Cardiac muscle cell (in vitro differentiated cells and primary cell): Measurements from ENCODE around the gene TMEM144. TPM values are rescaled to one million over a fixed set of nuclear protein-coding genes. Genes with fewer than 3 reads are reported as not detected.

Experiments used
- DNase-seq, 2 donors: peaks; one replicate each; pipeline versions ENCODE4 v3.0.0 to v3.0.0-alpha.2; 2010 to 2017; ENCODE audit warnings: low read depth in 1 of 2, low spot score in 1 of 2
- H3K27ac ChIP-seq: fragments of 200-600 bp; sonication (generic); 2 replicates; pipeline ENCODE4 v1.5.1; 2016
- H3K27me3 ChIP-seq: fragments of 200-600 bp; sonication (generic); 2 replicates; pipeline ENCODE4 v1.6.0; 2016; ENCODE audit warnings: control low read depth
- H3K36me3 ChIP-seq: fragments of 200-600 bp; sonication (generic); 2 replicates; pipeline ENCODE4 v1.5.1; 2016; ENCODE audit warnings: control low read depth
- H3K4me1 ChIP-seq: fragments of 200-600 bp; sonication (generic); 2 replicates; pipeline ENCODE4 v1.8.1; 2017; ENCODE audit warnings: low read depth, mild to moderate bottlenecking, mixed run types
- H3K4me3 ChIP-seq: fragments of 200-600 bp; sonication (generic); 2 replicates; pipeline ENCODE4 v1.5.1; 2016; ENCODE audit warnings: mild to moderate bottlenecking
- H3K9me3 ChIP-seq: fragments of 200-600 bp; sonication (generic); 2 replicates; pipeline ENCODE4 v1.5.1; 2017; ENCODE audit warnings: low read depth, mild to moderate bottlenecking, control low read depth
- CTCF ChIP-seq: IDR thresholded peaks from 2 replicates; pipeline ENCODE4 v1.5.1; 2012; ENCODE audit warnings: low read depth, mild to moderate bottlenecking, low read length
- polyA plus RNA-seq: library from polyadenylated mRNA; unstranded; fragments of >200 nt; fragmentation: Nextera tagmentation; extraction: Ambion mirVana; gene quantifications from 2 replicates; pipeline ENCODE4 v1.2.1, GENCODE V29; 2016
- total RNA-seq: library from RNA; depleted of rRNA; stranded (reverse); fragments of >200 nt; gene quantifications from 2 replicates; pipeline ENCODE4 v1.2.3, GENCODE V29; 2016

Gene TMEM144
- total and polyA plus RNA-seq, 2 experiments from 2014 or later = 11.0 to 11.6 TPM

GRCh38 chr4:158302076-158302866, 92.0 kb downstream of the TMEM144 start:
- TF ChIP-seq CTCF = no peak

GRCh38 chr4:158304694-158305093, 94.4 kb downstream of the TMEM144 start:
- no peaks in the 10 kb centered on the region for H3K27me3 ChIP-seq
- no peak for DNase-seq
- no peak for TF ChIP-seq CTCF
- H3K27ac ChIP-seq = no peak overlapping the region
- H3K9me3 ChIP-seq = no peaks in the 10 kb centered on the region
- H3K4me1 ChIP-seq = no peaks in the 10 kb centered on the region
- no peaks in the 10 kb centered on the region for H3K36me3 ChIP-seq
- H3K4me3 ChIP-seq = no peak overlapping the region

More at GRCh38 chr4:158302076-158302866, 92.0 kb downstream of the TMEM144 start:
- Histone ChIP-seq H3K4me1 (no peaks in the 10 kb centered on the region), H3K36me3 (no peaks in the 10 kb centered on the region), H3K27me3 (no peaks in the 10 kb centered on the region), H3K27ac (no peak overlapping the region), H3K4me3 (no peak overlapping the region), H3K9me3 (no peaks in the 10 kb centered on the region)
- DNase-seq = peak in 1 of 2 donors; percentile 80

Other genes starting within 250 kb of the TMEM144 start
- 17.3 and 19.1 TPM in 2 replicates for gene GASK1B, start 37.5 kb upstream of the TMEM144 start, total RNA-seq
- gene GASK1B, start 37.5 kb upstream of the TMEM144 start, polyA plus RNA-seq = 5.7 and 8.5 TPM in 2 replicates